Neutrophil (primary cell): ENCODE data around the gene GARIN5B.

Source experiments
- H3K27ac ChIP-seq: fragments of 200-600 bp; sonication (generic); 2 replicates; pipeline ENCODE4 v1.5.1; 2016; ENCODE audit warnings: mild to moderate bottlenecking, moderate library complexity
- H3K27me3 ChIP-seq: fragments of 200-600 bp; sonication (generic); 2 replicates; pipeline ENCODE4 v1.6.0; 2016; ENCODE audit warnings: mild to moderate bottlenecking
- H3K36me3 ChIP-seq: fragments of 200-600 bp; sonication (generic); 2 replicates; pipeline ENCODE4 v1.5.1; 2017
- H3K4me1 ChIP-seq, 2 experiments: fragments of 200-600 bp in 1 of 2; sonication (generic) in 1 of 2; 1 replicate in 1 of 2; 2 replicates in 1 of 2; pipeline versions ENCODE4 v1.5.1 to v1.6.1; 2013 to 2016; ENCODE audit warnings: low read depth in 1 of 2, low read length in 1 of 2, mild to moderate bottlenecking in 1 of 2, moderate library complexity in 1 of 2; ENCODE audit not compliant: control insufficient read depth in 1 of 2, insufficient read depth in 1 of 2
- H3K4me3 ChIP-seq, 2 experiments: fragments of 200-600 bp in 1 of 2; sonication (generic) in 1 of 2; 1 replicate in 1 of 2; 2 replicates in 1 of 2; pipeline ENCODE4 v1.5.1; 2013 to 2016; ENCODE audit warnings: low read depth in 1 of 2, low read length in 1 of 2, mild to moderate bottlenecking in 1 of 2, moderate library complexity in 1 of 2
- H3K9me3 ChIP-seq: fragments of 200-600 bp; sonication (generic); 2 replicates; pipeline ENCODE4 v1.5.1; 2016
- CTCF ChIP-seq: fragments of 200-600 bp; sonication (generic); IDR thresholded peaks from 2 replicates; pipeline ENCODE4 v1.5.1; 2016; ENCODE audit warnings: antibody characterized with exemption

Gene GARIN5B

GRCh38 chr19:55319785-55320184 is 43.3 kb downstream of the GARIN5B start:
- H3K4me3 ChIP-seq: no peak overlapping the region
- no peaks in the 10 kb centered on the region for H3K9me3 ChIP-seq
- peaks cover 25 to 35% of the 10 kb centered on the region in 2 experiments for H3K4me1 ChIP-seq
- no peaks in the 10 kb centered on the region for H3K27me3 ChIP-seq
- H3K27ac ChIP-seq: no peak overlapping the region
- H3K36me3 ChIP-seq: no peaks in the 10 kb centered on the region
- no peak for TF ChIP-seq CTCF

- H3K27ac ChIP-seq: no peak overlapping the region
- no peak for TF ChIP-seq CTCF
- no peaks in the 10 kb centered on the region for H3K27me3 ChIP-seq
- H3K4me1 ChIP-seq: peaks cover 10 to 13% of the 10 kb centered on the region in 2 experiments
- H3K4me3 ChIP-seq: no peak overlapping the region
- no peaks in the 10 kb centered on the region for H3K9me3 ChIP-seq
- H3K36me3 ChIP-seq: no peaks in the 10 kb centered on the region
Observed at GRCh38 chr19:55316646-55317045, 46.4 kb downstream of the GARIN5B start.

GRCh38 chr19:55315956-55316525 is 47.0 kb downstream of the GARIN5B start:
- Histone ChIP-seq H3K27me3 (no peaks in the 10 kb centered on the region), H3K9me3 (no peaks in the 10 kb centered on the region), H3K4me1 (peaks cover 4 to 7% of the 10 kb centered on the region in 2 experiments), H3K4me3 (no peak overlapping the region), H3K27ac (no peak overlapping the region), H3K36me3 (no peaks in the 10 kb centered on the region)
- TF ChIP-seq CTCF: no peak

GRCh38 chr19:55314396-55314795 is 48.7 kb downstream of the GARIN5B start:
- Histone ChIP-seq H3K4me1 (peaks cover 0 to 4% of the 10 kb centered on the region in 2 experiments), H3K27ac (no peak overlapping the region), H3K27me3 (no peaks in the 10 kb centered on the region), H3K4me3 (no peak overlapping the region), H3K36me3 (no peaks in the 10 kb centered on the region), H3K9me3 (no peaks in the 10 kb centered on the region)
- no peak for TF ChIP-seq CTCF

GRCh38 chr19:55312621-55313512 is 50.2 kb downstream of the GARIN5B start:
- no peak for TF ChIP-seq CTCF
- H3K36me3 ChIP-seq: no peaks in the 10 kb centered on the region
- H3K27me3 ChIP-seq: no peaks in the 10 kb centered on the region
- H3K27ac ChIP-seq: no peak overlapping the region
- no peaks in the 10 kb centered on the region for H3K9me3 ChIP-seq
- H3K4me3 ChIP-seq: no peak overlapping the region
- H3K4me1 ChIP-seq: peaks cover 0 to 4% of the 10 kb centered on the region in 2 experiments
